Panc1 (cell line): ENCODE measurements around the gene GOLGA6D.

Experiments
- POLR2AphosphoS5 ChIP-seq: IDR thresholded peaks from 2 replicates; pipeline ENCODE4 v1.6.1; 2012; ENCODE audit warnings: mild to moderate bottlenecking, low read depth, low read length, moderate library complexity
- SIN3A ChIP-seq: IDR thresholded peaks from 2 replicates; pipeline ENCODE4 v1.6.1; 2012; ENCODE audit warnings: low read depth, mild to moderate bottlenecking, low read length, moderate library complexity, borderline replicate concordance; ENCODE audit not compliant: insufficient read depth
- TCF7L2 ChIP-seq: IDR thresholded peaks from 2 replicates; pipeline ENCODE4 v1.6.1; 2011; ENCODE audit warnings: mild to moderate bottlenecking, low read depth, low read length, inconsistent platforms
- TF ChIP-seq, protein P1 (sequence below): fragments of 450-650 bp; IDR thresholded peaks from 2 replicates; pipeline ENCODE4 v1.5.1; 2017; ENCODE audit warnings: mild to moderate bottlenecking
- TF ChIP-seq, protein P2 (sequence below), 2 experiments: IDR thresholded peaks; 2 replicates each; pipeline ENCODE4 v1.6.1; 2011 to 2012; ENCODE audit warnings: low read depth in 2 of 2, control low read depth in 1 of 2, low read length in 1 of 2, mild to moderate bottlenecking in 1 of 2, moderate library complexity in 1 of 2; ENCODE audit not compliant: insufficient read depth in 1 of 2

DNA sequence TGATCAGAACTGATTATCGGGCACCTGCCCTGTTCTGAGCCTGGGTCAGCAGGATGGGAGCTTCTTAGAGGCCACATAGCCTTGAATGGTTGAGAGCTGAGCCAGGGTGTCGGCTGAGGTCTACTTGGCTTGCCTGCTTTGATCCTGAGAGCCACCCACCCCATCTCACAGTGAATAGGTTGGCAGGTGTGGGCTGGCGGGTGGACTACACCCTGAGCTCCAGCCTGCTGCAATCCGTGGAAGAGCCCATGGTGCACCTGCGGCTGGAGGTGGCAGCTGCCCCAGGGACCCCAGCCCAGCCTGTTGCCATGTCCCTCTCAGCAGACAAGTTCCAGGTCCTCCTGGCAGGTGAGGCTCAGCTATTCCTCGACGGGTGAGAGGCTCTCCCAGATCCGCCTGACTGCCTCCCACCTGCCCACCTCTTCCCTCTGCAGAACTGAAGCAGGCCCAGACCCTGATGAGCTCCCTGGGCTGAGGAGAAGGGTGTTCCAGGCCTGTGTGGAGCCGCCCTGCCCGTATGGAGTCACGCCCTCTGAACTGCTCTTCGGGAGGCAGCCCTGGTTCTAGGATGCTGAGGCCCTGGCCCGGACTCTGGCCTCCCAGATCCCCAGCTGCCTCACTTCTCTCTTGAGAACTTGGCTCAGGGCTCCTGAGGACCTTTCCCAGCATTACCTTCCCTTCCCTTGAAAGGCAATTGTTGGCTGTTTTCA lies 57.1 kb downstream of the GOLGA6D start:
- TF ChIP-seq POLR2AphosphoS5 (no peak), TCF7L2 (no peak), SIN3A (no peak)
- TF ChIP-seq, protein P1, sequence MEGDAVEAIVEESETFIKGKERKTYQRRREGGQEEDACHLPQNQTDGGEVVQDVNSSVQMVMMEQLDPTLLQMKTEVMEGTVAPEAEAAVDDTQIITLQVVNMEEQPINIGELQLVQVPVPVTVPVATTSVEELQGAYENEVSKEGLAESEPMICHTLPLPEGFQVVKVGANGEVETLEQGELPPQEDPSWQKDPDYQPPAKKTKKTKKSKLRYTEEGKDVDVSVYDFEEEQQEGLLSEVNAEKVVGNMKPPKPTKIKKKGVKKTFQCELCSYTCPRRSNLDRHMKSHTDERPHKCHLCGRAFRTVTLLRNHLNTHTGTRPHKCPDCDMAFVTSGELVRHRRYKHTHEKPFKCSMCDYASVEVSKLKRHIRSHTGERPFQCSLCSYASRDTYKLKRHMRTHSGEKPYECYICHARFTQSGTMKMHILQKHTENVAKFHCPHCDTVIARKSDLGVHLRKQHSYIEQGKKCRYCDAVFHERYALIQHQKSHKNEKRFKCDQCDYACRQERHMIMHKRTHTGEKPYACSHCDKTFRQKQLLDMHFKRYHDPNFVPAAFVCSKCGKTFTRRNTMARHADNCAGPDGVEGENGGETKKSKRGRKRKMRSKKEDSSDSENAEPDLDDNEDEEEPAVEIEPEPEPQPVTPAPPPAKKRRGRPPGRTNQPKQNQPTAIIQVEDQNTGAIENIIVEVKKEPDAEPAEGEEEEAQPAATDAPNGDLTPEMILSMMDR, result no peak
- TF ChIP-seq, protein P2, sequence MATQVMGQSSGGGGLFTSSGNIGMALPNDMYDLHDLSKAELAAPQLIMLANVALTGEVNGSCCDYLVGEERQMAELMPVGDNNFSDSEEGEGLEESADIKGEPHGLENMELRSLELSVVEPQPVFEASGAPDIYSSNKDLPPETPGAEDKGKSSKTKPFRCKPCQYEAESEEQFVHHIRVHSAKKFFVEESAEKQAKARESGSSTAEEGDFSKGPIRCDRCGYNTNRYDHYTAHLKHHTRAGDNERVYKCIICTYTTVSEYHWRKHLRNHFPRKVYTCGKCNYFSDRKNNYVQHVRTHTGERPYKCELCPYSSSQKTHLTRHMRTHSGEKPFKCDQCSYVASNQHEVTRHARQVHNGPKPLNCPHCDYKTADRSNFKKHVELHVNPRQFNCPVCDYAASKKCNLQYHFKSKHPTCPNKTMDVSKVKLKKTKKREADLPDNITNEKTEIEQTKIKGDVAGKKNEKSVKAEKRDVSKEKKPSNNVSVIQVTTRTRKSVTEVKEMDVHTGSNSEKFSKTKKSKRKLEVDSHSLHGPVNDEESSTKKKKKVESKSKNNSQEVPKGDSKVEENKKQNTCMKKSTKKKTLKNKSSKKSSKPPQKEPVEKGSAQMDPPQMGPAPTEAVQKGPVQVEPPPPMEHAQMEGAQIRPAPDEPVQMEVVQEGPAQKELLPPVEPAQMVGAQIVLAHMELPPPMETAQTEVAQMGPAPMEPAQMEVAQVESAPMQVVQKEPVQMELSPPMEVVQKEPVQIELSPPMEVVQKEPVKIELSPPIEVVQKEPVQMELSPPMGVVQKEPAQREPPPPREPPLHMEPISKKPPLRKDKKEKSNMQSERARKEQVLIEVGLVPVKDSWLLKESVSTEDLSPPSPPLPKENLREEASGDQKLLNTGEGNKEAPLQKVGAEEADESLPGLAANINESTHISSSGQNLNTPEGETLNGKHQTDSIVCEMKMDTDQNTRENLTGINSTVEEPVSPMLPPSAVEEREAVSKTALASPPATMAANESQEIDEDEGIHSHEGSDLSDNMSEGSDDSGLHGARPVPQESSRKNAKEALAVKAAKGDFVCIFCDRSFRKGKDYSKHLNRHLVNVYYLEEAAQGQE (IDR thresholded peaks at IDR 0.05; ENCODE audit: insufficient read depth in 1 of 2, low read depth in 2 of 2, low read length in 1 of 2), result no peak
